22Rv1 (cell line): Measurements from ENCODE around the gene MACROH2A2.

ENCODE experiments used
- H3K27ac ChIP-seq: fragments of 450-650 bp; 2 replicates; pipeline ENCODE4 v1.5.1; 2017
- CTCF ChIP-seq: fragments of 450-650 bp; IDR thresholded peaks from 2 replicates; pipeline ENCODE4 v1.5.1; 2017; ENCODE audit warnings: mild to moderate bottlenecking
- ZFX ChIP-seq: fragments of 450-650 bp; IDR thresholded peaks from 2 replicates; pipeline ENCODE4 v1.6.1; 2017; ENCODE audit warnings: antibody characterized with exemption, borderline replicate concordance

Gene MACROH2A2

GRCh38 chr10:70084189-70084588 lies 31.5 kb downstream of the MACROH2A2 start:
- H3K27ac ChIP-seq = no peak overlapping the region
- peak; percentile 16; the same call in 1 of the 2 replicates for TF ChIP-seq CTCF
- no peak for TF ChIP-seq ZFX

GRCh38 chr10:70085975-70086613 lies 33.4 kb downstream of the MACROH2A2 start:
- no peak overlapping the region for H3K27ac ChIP-seq
- TF ChIP-seq ZFX (no peak), CTCF (no peak)

GRCh38 chr10:70087616-70088307 lies 35.1 kb downstream of the MACROH2A2 start:
- TF ChIP-seq ZFX = no peak
- TF ChIP-seq CTCF = no peak
- no peak overlapping the region for H3K27ac ChIP-seq

GRCh38 chr10:70088308-70088698 lies 35.7 kb downstream of the MACROH2A2 start:
- H3K27ac ChIP-seq = no peak overlapping the region
- TF ChIP-seq ZFX (no peak), CTCF (no peak)

GRCh38 chr10:70090013-70090412 lies 37.4 kb downstream of the MACROH2A2 start:
- no peak overlapping the region for H3K27ac ChIP-seq
- TF ChIP-seq ZFX (no peak), CTCF (no peak)

- no peak overlapping the region for H3K27ac ChIP-seq
- no peak for TF ChIP-seq ZFX
- TF ChIP-seq CTCF = no peak
Measured at GRCh38 chr10:70090951-70091350, 38.3 kb downstream of the MACROH2A2 start.

GRCh38 chr10:70092389-70092718 lies 39.7 kb downstream of the MACROH2A2 start:
- H3K27ac ChIP-seq = no peak overlapping the region
- TF ChIP-seq ZFX = no peak
- no peak for TF ChIP-seq CTCF
